Left renal pelvis (tissue), 4 donors: ENCODE data around the gene PPP1R3F. TPM values are rescaled to one million over a fixed set of nuclear protein-coding genes. Genes with fewer than 3 reads are reported as not detected.
"Not testable (repeated sequence)": the region's sequence is repeated elsewhere in the genome, so short reads cannot be mapped to it uniquely, and the experiment has no call there.

ENCODE experiments used
- DNase-seq, 4 donors: peaks; one replicate each; pipeline ENCODE4 v3.0.0-alpha.2; 2013; ENCODE audit warnings: low read depth in 4 of 4, low spot score in 3 of 4
- polyA plus RNA-seq, 4 donors: library from polyadenylated mRNA; unstranded; fragments of 120-200 nt; gene quantifications; one replicate each; pipeline ENCODE4 v1.2.1, GENCODE V29; 2013; ENCODE audit not compliant: insufficient read length in 4 of 4

The PPP1R3F gene
- polyA plus RNA-seq, 4 donors: 4.8 to 11.5 (median 5.0) TPM

DNA sequence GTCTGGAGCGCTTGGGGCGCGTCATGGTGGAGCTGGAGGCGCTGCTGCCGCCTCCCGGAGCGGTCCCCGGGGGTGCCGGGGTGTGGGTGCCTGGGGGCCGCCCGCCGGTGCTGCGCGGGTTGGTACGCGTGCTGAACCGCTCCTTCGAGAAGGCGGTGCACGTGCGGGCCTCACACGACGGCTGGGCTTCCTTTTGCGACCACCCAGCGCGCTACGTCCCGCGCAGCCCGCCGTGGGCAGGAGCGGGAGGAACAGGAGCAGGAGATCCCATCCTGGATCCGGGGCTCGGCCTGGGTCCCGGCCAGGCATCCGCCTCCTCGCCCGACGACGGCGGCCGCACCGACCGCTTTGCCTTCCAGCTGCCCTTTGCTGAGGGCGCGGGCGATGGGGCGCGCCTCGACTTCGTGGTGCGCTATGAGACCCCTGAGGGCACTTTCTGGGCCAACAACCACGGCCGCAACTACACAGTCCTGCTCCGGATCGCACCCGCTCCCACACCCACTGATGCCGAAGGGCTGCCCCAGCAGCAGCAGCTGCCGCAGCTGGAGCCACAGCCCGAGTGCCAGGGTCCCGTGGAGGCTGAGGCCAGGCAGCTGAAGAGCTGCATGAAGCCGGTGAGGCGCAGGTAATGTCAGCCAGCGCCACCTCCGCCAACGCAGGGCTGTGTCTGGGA is 792 bp downstream of the PPP1R3F start:
- DNase-seq: no peak

DNA sequence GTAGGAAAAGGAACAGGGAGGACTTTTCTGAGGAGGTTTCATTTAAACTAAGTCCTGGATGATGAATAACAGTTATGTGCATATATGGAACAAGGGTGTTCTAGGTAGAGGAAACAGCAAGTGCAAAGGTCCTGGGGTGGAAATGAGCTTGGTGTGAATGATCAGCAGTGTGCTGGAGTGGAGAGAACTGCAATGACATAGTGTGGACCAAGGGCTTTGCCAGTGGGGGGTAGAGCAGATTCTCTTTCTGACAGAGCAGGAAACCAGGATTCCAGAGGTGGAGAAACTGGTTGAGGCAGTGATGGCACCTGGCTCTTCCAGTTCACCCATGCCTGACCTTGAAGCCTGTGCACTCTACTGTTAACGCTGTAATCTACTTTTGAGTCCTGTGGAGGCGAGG is 1.7 kb downstream of the PPP1R3F start:
- no peak for DNase-seq

DNA sequence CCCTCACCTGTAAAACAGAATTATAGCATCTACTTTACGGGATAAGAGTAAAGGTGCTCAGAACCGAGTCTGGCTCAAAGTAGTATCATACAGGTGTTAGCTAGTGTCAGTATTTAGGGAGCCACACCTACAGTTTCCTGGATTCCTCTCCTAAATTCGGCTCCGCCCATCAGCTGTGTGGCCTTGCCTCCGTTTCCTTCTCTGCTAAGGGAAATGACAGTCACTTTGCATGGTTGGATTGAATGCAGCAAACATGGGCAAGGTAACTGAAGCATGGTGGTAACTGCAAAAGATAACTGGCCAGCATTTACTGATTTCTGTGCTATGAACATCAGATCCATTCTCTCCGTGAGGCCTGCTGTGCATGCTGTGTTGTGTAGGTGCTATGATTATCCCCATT is 2.8 kb downstream of the PPP1R3F start:
- no peak for DNase-seq

DNA sequence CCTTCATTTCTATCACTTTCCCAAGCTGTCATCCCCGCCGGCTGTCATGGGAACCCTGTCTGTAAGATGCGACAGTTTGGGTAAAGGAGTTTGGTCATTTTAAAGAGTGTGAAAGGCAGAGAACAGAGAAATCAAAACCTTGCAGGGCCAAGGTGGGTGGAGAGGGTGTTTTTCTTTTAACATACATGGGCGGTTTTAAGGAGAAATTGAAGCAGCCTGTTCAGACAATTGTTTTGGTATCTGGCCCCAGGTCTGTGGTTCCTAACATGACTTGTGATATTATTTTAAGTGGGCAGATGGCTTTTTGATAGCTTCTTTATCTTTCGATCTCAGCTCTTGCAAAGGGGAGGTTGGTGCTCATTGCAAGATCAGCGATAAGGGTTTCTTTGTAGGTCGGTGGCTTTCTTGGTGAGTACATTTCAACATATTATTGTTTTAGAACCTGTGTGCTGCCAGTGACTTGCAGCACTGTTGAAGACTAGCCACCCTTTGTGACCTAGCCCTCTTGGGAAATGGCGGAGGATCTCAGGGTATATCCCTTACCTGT is 3.7 kb downstream of the PPP1R3F start:
- DNase-seq: no peak

DNA sequence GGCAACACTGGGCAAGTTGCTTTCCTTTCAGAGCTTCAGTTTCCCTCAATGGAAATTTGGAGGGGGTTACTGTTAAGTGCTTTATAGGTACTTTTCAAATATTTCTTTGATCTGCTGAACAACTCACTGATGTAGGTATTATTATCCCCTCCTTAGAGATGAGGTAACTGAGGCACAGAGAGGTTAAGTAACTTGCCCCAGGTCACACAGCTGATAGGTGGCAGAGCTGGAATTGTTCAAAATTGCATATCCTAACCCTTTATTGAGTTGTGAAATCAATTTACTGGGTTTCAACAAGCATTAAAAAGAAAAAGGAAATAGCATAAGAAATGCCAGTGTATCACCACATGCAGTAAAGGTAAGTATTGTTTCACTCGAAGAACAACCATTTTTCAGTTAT is 6.6 kb downstream of the PPP1R3F start:
- no peak for DNase-seq

DNA sequence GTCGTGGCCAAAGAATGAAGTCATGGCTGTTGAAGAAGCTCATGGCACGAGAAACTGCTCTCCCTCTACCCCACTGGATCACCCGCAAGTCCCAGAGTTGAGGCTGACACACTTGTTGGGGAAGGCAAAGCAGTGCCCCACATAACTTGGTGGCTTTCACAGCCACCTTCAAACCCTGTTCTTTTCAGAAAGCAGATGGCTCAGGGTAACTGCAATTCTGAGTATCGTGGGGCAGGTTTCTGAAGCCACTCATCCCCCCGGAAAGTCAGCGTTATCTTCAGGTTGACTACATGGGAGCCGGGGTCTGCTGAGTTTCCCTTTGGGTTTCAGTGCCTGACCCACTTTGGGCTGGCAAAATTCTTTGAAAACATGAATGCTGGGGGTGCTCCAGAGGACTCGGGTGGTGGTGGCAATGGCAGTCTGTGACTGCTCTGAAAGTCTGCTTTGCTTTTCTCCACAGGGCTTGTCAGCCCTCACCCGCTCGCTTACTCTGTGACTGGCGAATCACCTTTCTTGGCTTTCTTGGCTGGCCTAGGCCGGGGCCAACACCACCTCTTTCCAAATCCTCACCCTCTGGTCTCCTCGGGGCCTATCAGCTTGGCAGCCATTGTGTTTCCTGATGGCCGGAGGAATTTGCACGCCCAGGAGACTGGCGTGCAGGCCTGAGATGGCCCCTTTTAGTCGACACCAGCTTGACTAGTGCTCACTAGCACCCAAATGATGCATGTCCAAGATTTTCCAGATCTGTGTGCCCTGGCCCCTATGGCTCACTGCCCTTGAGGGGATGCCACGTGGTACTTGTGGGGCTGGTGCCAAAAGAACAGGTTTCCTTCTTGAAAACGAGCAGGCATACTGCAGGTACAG is 7.3 kb downstream of the PPP1R3F start:
- DNase-seq: no peak

DNA sequence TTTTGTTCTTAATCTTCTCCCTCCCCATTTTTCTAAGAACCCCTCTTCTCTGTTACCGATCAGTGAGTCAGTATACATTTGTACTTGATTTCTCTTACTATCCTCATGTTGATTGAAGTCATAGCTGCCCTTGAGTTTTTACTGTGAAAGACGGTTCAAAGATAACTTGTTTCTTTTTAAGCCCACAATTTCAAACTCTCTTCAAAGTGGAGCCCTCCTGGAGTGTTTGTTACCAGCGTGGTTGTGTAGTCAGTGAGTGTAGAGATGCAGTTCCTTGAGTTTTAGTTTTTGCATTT is 7.9 kb downstream of the PPP1R3F start:
- no peak for DNase-seq

DNA sequence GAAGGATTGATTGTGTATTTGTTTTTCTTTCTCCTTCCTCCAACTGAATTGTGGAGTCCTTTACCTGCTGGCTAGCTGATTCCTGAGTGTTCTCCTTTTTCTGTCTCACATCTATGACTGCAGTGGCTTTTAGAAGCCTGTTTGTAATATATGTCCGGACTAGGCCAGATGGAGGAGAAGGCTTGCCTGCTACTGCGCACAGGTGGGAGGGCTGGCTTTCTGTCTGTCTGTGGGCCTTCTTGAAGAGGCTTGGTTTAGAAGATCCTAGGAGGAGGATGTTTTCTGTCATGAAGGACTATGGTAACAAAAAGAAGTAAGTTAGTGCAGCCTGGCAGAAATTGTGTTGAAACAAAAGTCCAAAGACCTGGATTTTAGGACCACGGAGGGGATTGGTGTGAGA is 8.5 kb downstream of the PPP1R3F start:
- DNase-seq: no peak

DNA sequence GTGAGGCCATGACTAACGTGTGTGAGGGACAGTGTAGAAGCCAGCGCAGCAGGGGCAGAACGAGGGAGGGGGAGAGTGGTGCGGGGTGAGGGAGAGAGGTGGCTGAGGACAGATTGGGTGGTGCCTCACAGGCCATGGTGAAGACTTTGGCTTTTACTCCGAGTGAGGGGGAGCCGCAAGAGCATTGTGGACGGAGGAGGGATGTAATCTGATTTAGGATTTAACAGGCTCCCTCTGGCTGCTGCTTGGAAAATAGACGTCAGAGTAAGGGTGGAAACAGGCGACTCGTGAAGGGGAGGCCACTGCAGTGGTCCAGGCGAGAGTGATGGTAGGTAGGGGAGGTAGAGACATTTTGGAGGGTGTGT is 13.0 kb downstream of the PPP1R3F start:
- DNase-seq: no peak

DNA sequence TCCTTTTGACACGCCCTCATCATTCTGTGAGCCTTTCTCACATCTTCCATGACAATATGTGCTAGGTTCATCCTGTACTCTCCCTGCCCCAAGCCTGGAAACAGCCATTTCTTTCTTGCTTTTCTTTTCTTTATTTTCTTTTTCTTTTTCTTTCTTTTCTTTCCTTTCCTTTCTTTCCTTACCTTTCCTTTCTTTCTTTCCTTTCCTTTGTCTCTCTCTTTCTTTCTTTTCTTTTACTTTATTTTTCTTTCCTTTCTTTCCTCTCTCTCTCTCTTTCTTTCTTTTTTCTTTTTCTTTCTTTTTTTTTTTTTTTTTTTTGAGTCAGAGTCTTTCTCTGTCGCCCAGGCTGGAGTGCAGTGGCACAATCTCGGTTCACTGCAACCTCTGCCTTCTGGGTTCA is 14.6 kb downstream of the PPP1R3F start:
- no peak for DNase-seq

DNA sequence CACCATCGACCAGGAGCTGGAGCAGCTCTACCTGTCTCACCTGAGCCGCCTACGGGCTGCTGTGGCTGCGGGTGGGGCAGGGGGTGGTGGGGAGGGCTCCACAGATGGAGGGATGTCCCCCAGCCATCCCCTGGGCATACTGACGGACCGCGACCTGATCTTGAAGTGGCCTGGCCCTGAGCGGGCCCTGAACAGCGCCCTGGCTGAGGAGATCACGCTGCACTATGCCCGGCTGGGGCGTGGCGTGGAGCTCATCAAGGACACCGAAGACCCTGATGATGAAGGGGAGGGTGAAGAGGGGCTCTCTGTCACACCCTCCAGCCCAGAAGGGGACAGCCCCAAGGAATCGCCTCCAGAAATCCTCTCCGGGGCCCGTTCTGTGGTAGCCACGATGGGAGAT is 16.5 kb downstream of the PPP1R3F start:
- DNase-seq: no peak

DNA sequence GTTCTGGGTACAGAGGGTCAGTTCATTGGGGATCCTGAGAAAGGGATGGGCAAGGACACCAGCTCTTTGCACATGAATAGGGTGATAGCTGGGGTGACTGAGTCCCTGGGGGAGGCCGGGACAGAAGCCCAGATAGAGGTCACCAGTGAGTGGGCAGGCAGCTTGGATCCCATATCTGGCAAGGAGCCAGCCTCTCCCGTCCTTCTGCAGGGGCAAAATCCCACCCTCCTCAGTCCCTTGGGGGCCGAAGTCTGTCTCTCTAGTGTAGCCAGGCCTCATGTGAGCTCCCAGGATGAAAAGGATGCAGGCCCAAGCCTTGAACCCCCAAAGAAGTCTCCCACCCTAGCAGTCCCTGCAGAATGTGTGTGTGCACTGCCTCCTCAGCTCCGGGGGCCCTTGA is 17.0 kb downstream of the PPP1R3F start:
- DNase-seq: no peak

DNA sequence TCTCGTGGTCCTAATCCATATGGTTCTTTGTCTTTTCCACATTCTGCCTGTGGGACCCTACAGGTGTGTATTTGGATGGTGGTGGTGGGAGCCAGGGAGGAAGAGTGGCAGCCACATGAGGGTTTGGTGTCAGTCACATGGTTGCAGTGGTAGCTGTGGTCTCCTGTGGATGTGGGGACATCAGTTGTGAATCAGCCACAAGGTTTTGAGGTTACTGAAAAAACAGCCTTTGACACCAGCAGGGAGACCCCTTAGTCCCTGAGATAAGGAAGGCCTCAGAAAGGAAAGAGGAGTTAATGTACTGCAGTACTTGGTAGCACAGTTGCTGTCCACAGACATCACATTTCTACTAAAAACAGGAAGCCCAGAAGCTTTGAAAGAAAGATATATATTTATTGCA is 18.1 kb downstream of the PPP1R3F start:
- no peak for DNase-seq

DNA sequence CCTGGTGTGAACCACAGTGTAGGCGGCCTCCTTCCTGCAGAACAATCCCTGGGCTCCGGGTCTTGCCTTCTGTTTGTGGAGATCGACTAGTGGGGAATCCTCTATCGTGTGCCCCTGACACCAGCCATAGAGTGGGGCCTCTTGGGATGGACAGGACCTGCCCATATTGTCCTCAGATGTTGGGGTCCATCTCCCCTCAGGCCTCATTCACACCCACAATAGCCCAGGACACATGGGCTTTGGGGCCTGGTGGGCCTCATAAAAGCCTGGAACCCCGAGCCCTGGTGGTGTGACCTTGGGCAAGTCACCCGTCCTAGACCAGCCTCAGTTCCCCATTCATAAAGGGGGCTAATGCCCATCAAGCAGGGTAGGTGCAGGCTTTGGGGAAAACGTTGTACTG is 20.6 kb downstream of the PPP1R3F start:
- DNase-seq: no peak

DNA sequence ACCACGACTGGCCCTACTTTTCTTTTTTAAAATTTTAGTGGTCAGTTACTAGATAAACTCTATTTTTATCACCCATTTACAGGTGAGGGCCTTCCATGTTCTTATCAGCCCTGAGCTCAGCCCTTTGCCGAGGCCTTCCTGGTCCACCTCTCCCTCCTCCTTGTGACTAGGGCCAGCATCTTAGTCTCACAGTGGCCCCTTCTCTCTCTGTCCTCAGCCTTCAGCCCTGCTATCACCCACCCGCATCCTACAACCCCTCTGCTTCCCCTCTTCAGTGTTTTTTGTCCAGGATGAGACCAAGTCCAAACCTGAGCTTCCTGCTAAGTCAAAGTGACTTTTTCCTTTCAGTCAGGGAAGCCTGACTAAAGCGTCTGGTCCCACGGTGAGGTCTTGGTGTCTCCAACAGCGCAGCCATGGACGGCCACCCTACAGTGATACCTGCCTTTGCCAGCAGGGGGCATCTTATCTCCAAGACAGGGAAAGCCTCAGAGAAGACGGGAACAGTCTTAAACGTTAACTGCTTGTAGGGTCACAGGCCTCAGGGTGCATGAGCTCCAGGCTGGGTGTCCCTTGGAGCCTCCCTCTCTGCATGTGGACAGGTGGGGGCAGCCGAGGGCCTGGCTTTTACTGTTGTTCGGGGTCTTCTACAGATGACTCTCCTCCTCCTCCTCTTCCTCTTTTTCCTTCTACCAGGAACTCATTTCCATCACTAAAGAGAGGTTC is 22.2 kb downstream of the PPP1R3F start:
- no peak for DNase-seq

DNA sequence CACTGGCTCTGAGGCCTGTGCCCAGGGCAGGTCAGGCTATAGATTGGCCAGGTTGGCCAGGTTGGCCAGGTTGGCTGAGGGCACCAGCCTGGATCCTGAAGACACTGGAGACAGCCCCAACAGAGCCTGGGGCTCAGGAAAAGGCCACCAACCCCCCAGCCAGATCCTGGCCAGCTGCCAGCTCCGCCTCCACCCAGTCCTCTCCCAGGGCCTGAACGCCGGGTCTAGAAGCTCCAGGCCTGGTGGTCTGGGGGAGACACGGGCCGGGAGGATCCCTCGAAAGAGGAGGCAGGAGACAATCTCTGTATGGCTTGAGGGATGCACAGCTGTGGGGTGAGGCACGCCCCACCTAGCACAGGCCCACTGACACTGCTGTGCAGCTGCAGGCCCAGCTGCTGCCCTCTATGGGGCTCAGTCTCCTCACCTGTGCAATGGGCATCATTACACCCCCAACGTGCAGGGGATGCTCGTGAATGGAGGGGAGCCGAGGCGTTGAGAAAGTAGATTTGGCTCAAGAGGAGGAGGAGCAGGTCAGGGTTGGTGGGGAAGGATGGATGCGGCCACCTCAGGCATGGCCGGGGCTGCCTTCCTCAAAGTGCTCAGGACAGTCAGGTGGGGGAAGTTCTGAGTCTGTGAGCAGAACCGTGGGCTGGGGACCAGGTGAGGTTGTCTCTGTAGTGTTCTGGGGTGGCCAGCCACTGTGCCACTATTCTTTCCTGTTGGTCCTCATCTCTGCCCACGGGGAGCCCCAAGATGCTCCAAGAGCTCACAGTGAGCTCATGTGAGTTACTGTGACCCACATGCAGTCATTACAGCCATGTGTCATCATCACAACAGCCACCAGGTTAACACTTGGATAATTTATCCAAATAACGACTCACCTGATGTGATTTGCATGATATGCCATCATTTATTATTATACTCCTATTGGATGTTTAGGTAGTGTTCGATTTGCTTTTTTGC is 23.1 kb downstream of the PPP1R3F start:
- no peak for DNase-seq

DNA sequence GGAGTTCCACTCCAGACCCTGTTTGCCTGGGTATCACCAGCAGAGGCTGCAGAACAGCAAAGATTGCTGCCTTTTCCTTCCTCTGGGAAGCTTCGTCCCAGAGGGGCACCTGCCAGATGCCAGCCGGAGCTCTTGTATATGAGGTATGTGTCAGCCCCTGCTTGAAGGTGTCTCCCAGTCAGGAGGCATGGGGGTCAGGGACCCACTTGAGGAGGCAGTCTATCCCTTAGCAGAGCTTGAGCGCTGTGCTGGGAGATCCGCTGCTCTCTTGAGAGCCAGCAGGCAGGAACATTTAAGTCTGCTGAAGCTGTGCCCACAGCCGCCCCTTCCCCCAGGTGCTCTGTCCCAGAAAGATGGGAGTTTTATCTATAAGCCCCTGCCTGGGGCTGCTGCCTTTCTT is 29.7 kb downstream of the PPP1R3F start:
- DNase-seq: not testable (repeated sequence)

DNA sequence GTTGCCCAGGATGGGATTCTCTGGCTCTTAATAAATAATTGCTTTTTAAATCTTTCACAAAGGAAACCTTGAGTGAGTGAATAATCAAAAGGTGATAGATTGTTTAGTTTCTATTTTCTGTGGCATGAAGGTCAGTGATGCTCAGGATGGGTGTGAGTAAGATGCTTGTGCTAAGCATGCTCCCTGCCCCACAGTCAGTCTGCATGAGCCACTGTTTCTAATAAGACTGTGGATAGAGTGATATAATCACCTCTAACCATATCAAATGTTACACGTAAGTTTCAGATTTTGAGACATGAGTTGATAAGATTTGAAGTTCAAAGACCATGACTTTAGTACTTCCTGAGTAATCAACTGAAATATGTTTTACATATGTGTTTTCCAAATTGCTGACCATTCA is 31.1 kb downstream of the PPP1R3F start:
- DNase-seq: no peak

DNA sequence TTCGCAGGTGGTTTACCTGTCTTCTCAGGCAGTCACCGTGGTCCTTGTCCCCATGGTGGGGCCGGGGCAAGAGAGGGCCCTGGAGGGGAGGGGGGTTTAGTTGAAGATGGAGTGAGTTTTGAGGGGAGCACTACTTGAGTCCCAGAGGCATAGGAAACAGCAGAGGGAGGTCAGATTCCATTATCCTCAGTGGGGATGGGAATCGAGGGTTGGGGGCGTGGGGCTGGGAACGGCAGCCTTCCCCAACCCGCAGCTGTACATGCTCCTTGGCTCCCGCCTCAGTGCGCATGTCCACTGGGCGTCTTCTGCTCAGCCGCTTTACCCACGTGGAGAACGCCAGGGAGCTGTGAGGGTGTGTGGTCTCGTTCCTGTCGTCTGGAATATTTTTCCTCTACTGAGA is 33.8 kb downstream of the PPP1R3F start, which contains the start of gene GAGE10:
GAGE10 (plus strand) TSS at position 301 of the 400 bp plus-strand sequence. CDS start 1,214 bp downstream, outside the sequence.
- no peak for DNase-seq

DNA sequence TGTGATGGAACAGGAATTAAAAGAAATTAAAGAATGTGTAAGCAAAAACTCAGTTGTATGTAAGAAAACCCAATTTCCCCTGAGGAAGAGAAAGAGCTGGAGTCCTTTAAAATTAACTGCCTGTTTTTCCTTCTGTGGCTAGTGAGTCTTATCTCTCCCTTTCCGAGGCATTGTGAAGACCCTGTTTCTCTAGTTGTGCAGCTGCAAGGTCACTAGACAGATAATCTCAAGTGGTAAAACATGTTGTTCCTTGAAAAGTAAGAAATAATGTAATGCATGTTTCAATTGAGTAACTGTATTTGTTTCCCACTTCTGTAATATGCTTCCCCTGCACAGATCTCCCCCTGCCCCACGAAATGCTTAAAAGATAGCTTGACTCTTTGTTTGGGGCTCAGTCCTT is 38.2 kb downstream of the PPP1R3F start:
- DNase-seq: not testable (repeated sequence)
